Neural progenitor cell (in vitro differentiated cells): ENCODE measurements around the gene CCND3.

ENCODE experiments used
- EZH2 ChIP-seq: fragments of 200-600 bp; sonication (generic); IDR thresholded peaks from 2 replicates; pipeline ENCODE4 v1.6.1; 2017; ENCODE audit warnings: antibody characterized with exemption, mild to moderate bottlenecking, moderate library complexity
- TF ChIP-seq, protein P1 (sequence below): fragments of 200-600 bp; sonication (generic); IDR thresholded peaks from 2 replicates; pipeline ENCODE4 v1.5.1; 2017; ENCODE audit warnings: antibody characterized with exemption, mild to moderate bottlenecking

GRCh38 chr6:41941280-41942066 lies at the start of gene CCND3:
- TF ChIP-seq, protein P1, sequence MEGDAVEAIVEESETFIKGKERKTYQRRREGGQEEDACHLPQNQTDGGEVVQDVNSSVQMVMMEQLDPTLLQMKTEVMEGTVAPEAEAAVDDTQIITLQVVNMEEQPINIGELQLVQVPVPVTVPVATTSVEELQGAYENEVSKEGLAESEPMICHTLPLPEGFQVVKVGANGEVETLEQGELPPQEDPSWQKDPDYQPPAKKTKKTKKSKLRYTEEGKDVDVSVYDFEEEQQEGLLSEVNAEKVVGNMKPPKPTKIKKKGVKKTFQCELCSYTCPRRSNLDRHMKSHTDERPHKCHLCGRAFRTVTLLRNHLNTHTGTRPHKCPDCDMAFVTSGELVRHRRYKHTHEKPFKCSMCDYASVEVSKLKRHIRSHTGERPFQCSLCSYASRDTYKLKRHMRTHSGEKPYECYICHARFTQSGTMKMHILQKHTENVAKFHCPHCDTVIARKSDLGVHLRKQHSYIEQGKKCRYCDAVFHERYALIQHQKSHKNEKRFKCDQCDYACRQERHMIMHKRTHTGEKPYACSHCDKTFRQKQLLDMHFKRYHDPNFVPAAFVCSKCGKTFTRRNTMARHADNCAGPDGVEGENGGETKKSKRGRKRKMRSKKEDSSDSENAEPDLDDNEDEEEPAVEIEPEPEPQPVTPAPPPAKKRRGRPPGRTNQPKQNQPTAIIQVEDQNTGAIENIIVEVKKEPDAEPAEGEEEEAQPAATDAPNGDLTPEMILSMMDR, result no peak
- no peak for TF ChIP-seq EZH2
